ENCODE data around the gene OTOF.

OTOF gene

GRCh38 chr2:26444236-26444635 is 33.7 kb downstream of the OTOF start:
- TF ChIP-seq, protein P1, sequence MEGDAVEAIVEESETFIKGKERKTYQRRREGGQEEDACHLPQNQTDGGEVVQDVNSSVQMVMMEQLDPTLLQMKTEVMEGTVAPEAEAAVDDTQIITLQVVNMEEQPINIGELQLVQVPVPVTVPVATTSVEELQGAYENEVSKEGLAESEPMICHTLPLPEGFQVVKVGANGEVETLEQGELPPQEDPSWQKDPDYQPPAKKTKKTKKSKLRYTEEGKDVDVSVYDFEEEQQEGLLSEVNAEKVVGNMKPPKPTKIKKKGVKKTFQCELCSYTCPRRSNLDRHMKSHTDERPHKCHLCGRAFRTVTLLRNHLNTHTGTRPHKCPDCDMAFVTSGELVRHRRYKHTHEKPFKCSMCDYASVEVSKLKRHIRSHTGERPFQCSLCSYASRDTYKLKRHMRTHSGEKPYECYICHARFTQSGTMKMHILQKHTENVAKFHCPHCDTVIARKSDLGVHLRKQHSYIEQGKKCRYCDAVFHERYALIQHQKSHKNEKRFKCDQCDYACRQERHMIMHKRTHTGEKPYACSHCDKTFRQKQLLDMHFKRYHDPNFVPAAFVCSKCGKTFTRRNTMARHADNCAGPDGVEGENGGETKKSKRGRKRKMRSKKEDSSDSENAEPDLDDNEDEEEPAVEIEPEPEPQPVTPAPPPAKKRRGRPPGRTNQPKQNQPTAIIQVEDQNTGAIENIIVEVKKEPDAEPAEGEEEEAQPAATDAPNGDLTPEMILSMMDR (conservative IDR thresholded peaks at IDR 0.05) = no peak
- TF ChIP-seq ZFX (IDR thresholded peaks at IDR 0.05) = no peak
- no peak overlapping the region for H3K27ac ChIP-seq

GRCh38 chr2:26442707-26443106 is 35.2 kb downstream of the OTOF start:
- H3K27ac ChIP-seq = no peak overlapping the region
- TF ChIP-seq, protein P1 (conservative IDR thresholded peaks at IDR 0.05) = no peak
- TF ChIP-seq ZFX (IDR thresholded peaks at IDR 0.05) = no peak

DNA sequence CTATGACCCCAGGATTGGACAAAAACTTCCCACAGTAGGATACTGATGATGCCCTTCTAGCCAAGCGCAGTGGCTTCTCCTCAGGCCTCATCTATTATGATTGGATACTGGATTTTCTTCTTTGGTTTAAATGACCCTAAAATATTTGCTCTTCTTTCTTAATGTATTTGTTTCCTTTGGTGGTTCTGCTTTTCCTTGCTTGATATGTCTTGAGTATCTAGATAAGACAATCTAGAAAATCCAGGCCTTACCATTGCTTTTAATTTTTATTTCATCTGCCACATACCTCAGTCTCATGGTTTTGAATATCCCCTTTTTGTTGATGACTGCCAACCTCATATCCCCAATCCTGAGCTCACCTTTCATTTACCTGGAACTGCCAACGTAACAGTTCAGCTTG is 35.6 kb downstream of the OTOF start:
- TF ChIP-seq, protein P1 (conservative IDR thresholded peaks at IDR 0.05) = no peak
- no peak for TF ChIP-seq ZFX (IDR thresholded peaks at IDR 0.05)
- no peak overlapping the region for H3K27ac ChIP-seq

DNA sequence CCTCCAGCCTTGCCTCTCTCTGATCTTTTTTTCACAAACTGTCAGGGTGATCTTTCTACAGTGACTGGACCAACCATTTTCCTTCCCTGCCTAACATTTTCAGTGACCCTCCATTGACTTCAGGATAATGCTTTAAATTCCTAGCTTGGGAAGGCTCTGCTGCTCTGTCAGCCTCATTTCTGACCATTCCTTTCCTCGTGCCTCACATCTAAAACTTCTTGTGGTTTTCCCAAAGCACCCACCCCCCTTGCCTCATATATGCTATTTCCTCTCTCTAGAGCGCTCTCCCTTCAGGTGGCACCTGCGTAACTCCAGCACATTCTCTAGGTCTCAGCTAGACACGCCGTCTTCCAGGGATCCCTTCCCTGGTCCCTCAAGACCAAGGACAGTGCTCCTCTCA is 39.0 kb downstream of the OTOF start:
- TF ChIP-seq ZFX (IDR thresholded peaks at IDR 0.05) = no peak
- TF ChIP-seq, protein P1 (conservative IDR thresholded peaks at IDR 0.05) = no peak
- no peak overlapping the region for H3K27ac ChIP-seq

DNA sequence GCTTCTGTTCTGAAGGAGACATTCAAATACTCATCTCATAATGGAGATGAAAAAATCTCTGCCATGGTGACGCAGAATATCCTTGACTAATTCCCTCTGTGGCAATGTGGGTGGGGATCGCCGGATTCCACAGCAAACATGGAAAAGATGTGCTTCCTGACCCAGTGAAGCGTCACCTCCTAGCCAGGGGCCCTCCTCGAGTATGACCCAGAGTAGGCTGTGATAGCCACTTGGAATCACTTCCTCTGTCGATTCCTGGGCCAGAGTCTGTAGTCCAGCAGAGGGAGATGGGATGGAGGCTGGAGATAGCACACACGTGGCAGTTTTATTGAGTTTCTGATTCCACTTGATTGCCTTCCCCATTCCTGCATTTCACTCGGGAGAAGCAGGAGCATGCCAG is 39.4 kb downstream of the OTOF start:
- no peak for TF ChIP-seq ZFX (IDR thresholded peaks at IDR 0.05)
- TF ChIP-seq, protein P1 (conservative IDR thresholded peaks at IDR 0.05) = no peak
- H3K27ac ChIP-seq = no peak overlapping the region

DNA sequence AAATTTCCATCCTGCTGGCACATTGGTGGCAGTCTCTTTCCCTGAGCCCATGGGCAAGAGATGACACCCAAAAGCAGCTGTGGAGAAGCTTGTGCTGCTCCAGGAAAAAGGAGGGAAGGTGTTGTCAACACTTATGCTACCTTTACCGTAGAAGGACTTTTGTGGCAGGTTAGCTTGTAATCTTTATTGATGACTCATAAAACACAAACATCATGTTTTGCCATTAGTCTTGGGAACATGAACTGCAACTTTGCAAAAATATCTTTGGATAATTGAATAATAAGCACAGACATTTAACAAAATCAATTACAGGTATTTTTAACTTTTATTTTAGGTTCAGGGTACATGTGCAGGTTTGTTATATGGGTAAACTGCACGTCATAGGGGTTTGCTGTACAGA is 42.8 kb downstream of the OTOF start:
- TF ChIP-seq, protein P1 (conservative IDR thresholded peaks at IDR 0.05) = no peak
- TF ChIP-seq ZFX (IDR thresholded peaks at IDR 0.05) = no peak
- no peak overlapping the region for H3K27ac ChIP-seq

GRCh38 chr2:26432859-26433258 is 45.1 kb downstream of the OTOF start:
- no peak overlapping the region for H3K27ac ChIP-seq

More at GRCh38 chr2:26432859-26433258, 45.1 kb downstream of the OTOF start:
- TF ChIP-seq, protein P1 (conservative IDR thresholded peaks at IDR 0.05) = no peak
- TF ChIP-seq ZFX (IDR thresholded peaks at IDR 0.05) = no peak

Data from C4-2B (cell line).